ENCODE results near the gene JADE2.

JADE2 gene

GRCh38 chr5:134565791-134566740 is 40.6 kb downstream of the JADE2 start:
- peaks cover 76% of the 10 kb centered on the region for H3K36me3 ChIP-seq
- no peaks in the 10 kb centered on the region for H3K9me3 ChIP-seq
- no peak for TF ChIP-seq CTCF (IDR thresholded peaks at IDR 0.05)
- peaks cover 0 to 5% of the 10 kb centered on the region in 2 experiments for H3K4me1 ChIP-seq (ENCODE audit: control insufficient read depth in 1 of 2, insufficient read depth in 1 of 2, low read depth in 1 of 2, low read length in 1 of 2)
- H3K4me3 ChIP-seq (ENCODE audit: low read depth in 1 of 2, low read length in 1 of 2): no peak overlapping the region
- no peaks in the 10 kb centered on the region for H3K27me3 ChIP-seq
- H3K27ac ChIP-seq: no peak overlapping the region

GRCh38 chr5:134566741-134567221 is 41.3 kb downstream of the JADE2 start:
- Histone ChIP-seq H3K27ac (no peak overlapping the region), H3K4me3 (ENCODE audit: low read depth in 1 of 2, low read length in 1 of 2) (no peak overlapping the region), H3K27me3 (no peaks in the 10 kb centered on the region), H3K9me3 (no peaks in the 10 kb centered on the region), H3K36me3 (peaks cover 71% of the 10 kb centered on the region), H3K4me1 (ENCODE audit: control insufficient read depth in 1 of 2, insufficient read depth in 1 of 2, low read depth in 1 of 2, low read length in 1 of 2) (peaks cover 0 to 5% of the 10 kb centered on the region in 2 experiments)
- no peak for TF ChIP-seq CTCF (IDR thresholded peaks at IDR 0.05)

- Histone ChIP-seq H3K27ac (peak overlapping the region; percentile 28), H3K4me3 (ENCODE audit: low read depth in 1 of 2, low read length in 1 of 2) (no peak overlapping the region), H3K9me3 (no peaks in the 10 kb centered on the region), H3K36me3 (peaks cover 71% of the 10 kb centered on the region), H3K27me3 (no peaks in the 10 kb centered on the region), H3K4me1 (ENCODE audit: control insufficient read depth in 1 of 2, insufficient read depth in 1 of 2, low read depth in 1 of 2, low read length in 1 of 2) (peaks cover 0 to 5% of the 10 kb centered on the region in 2 experiments)
- TF ChIP-seq CTCF (IDR thresholded peaks at IDR 0.05): no peak
Measured at GRCh38 chr5:134567641-134568336, 42.3 kb downstream of the JADE2 start.

- Histone ChIP-seq H3K27me3 (no peaks in the 10 kb centered on the region), H3K4me1 (ENCODE audit: control insufficient read depth in 1 of 2, insufficient read depth in 1 of 2, low read depth in 1 of 2, low read length in 1 of 2) (peaks cover 0 to 5% of the 10 kb centered on the region in 2 experiments), H3K36me3 (peaks cover 71% of the 10 kb centered on the region), H3K4me3 (ENCODE audit: low read depth in 1 of 2, low read length in 1 of 2) (no peak overlapping the region), H3K27ac (peak overlapping the region; percentile 28), H3K9me3 (no peaks in the 10 kb centered on the region)
- TF ChIP-seq CTCF (IDR thresholded peaks at IDR 0.05): no peak
Measured at GRCh38 chr5:134568337-134568700, 42.8 kb downstream of the JADE2 start.

GRCh38 chr5:134568761-134569695 is 43.6 kb downstream of the JADE2 start:
- Histone ChIP-seq H3K4me1 (ENCODE audit: control insufficient read depth in 1 of 2, insufficient read depth in 1 of 2, low read depth in 1 of 2, low read length in 1 of 2) (peaks cover 0 to 5% of the 10 kb centered on the region in 2 experiments), H3K36me3 (peaks cover 71% of the 10 kb centered on the region), H3K27me3 (no peaks in the 10 kb centered on the region), H3K9me3 (no peaks in the 10 kb centered on the region), H3K4me3 (ENCODE audit: low read depth in 1 of 2, low read length in 1 of 2) (no peak overlapping the region), H3K27ac (no peak overlapping the region)
- no peak for TF ChIP-seq CTCF (IDR thresholded peaks at IDR 0.05)

Data from neutrophil (primary cell).